AG10803 (cell line): Measurements from ENCODE around the gene SHLD2.
A peak's percentile ranks its signal among the peaks of the same experiment; 100 is the strongest.
"Not testable (repeated sequence)": the region's sequence is repeated elsewhere in the genome, so short reads cannot be mapped to it uniquely, and the experiment has no call there.

Experiments
- DNase-seq: peaks from one replicate; pipeline ENCODE4 v3.0.0; 2010; ENCODE audit warnings: low read depth
- H3K4me3 ChIP-seq: 2 replicates; pipeline ENCODE4 v1.5.1; 2011; ENCODE audit warnings: mild to moderate bottlenecking, low read length, control low read depth

The SHLD2 gene

GRCh38 chr10:87127048-87127447 is 32.0 kb downstream of the SHLD2 start:
- not testable (repeated sequence) for DNase-seq, H3K4me3 ChIP-seq

- H3K4me3 ChIP-seq = not testable (repeated sequence)
- peak; percentile 18 for DNase-seq
These were observed 32.7 kb downstream of the SHLD2 start for GRCh38 chr10:87127607-87128156.

DNA sequence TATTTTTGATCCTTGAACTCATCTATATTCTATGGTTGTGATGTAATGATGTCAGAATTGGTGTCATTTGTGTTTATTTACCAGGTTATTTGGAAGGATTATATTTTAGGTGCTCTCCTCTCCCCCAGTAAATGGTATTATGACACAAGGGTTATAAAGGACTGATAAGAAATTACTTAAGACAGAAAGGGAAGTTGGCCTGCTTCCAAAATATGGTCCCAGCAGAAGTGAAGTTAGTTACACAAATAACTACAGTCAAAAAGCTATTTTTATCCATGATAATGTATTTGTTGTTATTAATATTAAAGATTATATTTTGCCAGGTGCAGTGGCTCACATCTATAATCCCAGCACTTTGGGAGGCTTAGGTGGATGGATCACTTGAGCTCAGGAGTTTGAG is 37.2 kb downstream of the SHLD2 start:
- not testable (repeated sequence) for H3K4me3 ChIP-seq, DNase-seq

GRCh38 chr10:87133936-87134335 is 38.9 kb downstream of the SHLD2 start:
- H3K4me3 ChIP-seq, DNase-seq: not testable (repeated sequence)

GRCh38 chr10:87134440-87134839 is 39.4 kb downstream of the SHLD2 start:
- DNase-seq, H3K4me3 ChIP-seq: not testable (repeated sequence)

GRCh38 chr10:87137478-87137877 is 42.5 kb downstream of the SHLD2 start:
- DNase-seq, H3K4me3 ChIP-seq: not testable (repeated sequence)

GRCh38 chr10:87142230-87143108 is 47.5 kb downstream of the SHLD2 start:
- H3K4me3 ChIP-seq = not testable (repeated sequence)
- peak; percentile 45 for DNase-seq

- not testable (repeated sequence) for H3K4me3 ChIP-seq, DNase-seq
These were observed 48.1 kb downstream of the SHLD2 start for GRCh38 chr10:87143109-87143418.

DNA sequence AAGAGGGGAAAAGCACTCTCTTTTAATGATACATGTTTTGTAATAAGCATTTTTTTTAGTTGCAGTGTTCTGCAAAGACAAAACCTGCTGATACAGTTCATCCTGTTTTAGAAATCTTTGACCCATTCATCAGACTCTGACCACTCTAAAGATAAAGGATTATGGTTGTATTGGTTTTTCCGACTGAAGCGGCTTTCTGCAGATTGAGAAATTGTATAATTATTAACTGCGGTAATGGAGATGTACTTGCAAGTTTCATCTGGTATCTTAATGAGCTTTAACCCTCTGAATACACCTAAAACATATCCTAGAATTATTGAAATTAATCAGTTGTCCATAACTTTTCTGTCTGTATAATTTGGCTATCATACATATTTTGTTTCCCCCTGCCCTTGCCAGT is 50.6 kb downstream of the SHLD2 start:
- not testable (repeated sequence) for DNase-seq

GRCh38 chr10:87149020-87149609 is 54.1 kb downstream of the SHLD2 start:
- not testable (repeated sequence) for DNase-seq, H3K4me3 ChIP-seq

More for the DNA sequence above, 50.6 kb downstream of the SHLD2 start:
- H3K4me3 ChIP-seq = not testable (repeated sequence)

DNA sequence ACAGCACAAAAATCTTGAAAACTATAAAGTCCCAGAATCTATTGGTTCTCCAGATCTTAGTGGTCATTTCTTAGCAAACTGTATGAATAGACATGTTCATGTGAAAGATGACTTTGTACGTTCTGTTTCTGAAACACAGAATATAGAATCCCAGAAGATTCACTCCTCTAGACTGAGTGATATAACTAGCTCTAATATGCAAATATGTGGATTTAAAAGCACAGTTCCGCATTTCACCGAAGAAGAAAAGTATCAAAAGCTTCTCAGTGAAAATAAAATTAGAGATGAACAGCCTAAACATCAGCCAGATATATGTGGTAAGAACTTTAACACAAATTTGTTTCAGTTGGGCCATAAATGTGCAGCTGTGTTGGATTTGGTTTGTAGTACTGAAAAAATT is 56.5 kb downstream of the SHLD2 start:
- not testable (repeated sequence) for H3K4me3 ChIP-seq, DNase-seq

GRCh38 chr10:87156841-87157240 is 61.8 kb downstream of the SHLD2 start:
- H3K4me3 ChIP-seq, DNase-seq: not testable (repeated sequence)

DNA sequence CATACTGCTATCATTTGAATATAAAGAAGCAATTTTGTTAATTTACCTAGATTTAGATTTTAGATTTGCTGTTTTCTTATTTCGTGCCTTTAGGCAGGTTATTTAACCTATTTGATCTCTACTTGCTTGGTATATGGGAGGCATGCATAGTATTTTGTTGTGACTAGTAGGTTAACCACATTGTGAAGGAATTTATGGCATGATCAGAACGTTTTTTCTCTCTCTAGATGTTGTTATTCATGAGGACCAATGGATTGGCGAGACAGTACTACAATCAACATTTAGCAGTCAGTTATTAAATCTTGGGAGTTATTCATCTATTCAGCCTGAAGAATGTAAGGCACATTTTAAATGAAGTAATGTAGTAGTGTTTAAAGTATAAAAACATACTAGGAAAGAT is 62.8 kb downstream of the SHLD2 start:
- DNase-seq = peak; percentile 66
- not testable (repeated sequence) for H3K4me3 ChIP-seq

DNA sequence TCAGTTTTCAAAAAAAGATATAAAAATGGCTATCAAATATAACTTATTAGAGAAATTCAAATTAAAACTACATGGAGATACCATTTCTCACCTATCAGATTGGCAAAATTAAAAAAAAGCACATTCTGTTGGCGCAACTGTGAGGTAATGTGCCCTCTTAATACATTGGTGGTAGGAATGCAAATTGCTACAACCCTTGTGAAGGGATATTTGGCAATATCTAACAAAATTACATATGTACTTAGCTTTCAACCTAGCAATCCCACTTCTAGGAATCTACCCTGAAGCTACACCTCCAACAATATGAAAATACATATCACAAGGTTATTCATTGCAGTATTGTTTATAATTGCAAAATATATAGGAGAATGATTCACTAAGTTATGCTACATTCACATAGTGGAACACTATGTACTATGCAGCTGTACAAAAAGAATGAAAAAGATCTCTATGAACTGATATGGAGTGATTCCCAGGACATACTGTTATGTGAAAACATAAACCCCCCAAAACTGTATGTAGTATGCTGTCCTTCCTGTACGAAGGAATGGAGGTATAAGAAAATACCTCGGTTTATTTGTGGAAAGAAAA is 67.8 kb downstream of the SHLD2 start:
- H3K4me3 ChIP-seq = not testable (repeated sequence)
- DNase-seq = peak; percentile 11

GRCh38 chr10:87163414-87163813 is 68.4 kb downstream of the SHLD2 start:
- DNase-seq, H3K4me3 ChIP-seq: not testable (repeated sequence)

DNA sequence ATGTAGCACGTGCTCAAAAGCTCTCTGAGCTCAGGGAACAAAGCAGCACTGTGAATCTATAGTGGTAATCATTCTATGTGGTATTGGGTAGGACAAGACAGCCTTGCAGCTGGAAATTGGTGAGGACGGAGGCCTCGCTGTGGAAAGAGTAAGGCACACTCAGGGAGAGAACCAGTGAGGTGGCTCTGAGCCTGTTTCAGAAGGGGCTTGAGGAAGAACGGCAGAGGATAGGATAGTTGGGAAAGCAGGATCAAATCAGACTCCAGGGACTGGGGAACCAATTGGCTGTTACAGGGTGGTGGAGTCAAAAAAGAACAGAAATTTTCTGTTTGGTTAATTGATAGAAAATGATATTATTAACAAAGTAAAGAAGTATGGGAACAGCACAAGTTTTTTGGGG is 74.9 kb downstream of the SHLD2 start:
- not testable (repeated sequence) for H3K4me3 ChIP-seq, DNase-seq

DNA sequence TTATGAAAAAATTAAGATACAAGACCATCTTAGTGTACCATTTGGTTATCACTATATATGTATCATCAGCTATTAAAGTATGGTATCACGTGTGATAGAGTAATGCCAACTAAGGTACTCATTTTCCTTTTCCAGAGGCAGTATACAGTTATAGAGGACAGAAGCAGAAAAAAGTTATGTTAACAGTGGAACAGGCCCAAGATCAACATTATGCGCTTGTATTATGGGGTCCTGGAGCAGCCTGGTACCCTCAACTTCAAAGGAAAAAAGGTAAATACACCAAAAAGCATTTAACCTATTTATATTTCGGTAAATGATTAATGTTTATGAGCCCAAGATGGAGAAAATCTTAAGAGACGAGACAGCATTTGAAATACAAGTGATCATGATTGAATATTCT is 75.7 kb downstream of the SHLD2 start:
- not testable (repeated sequence) for H3K4me3 ChIP-seq, DNase-seq

- DNase-seq, H3K4me3 ChIP-seq: not testable (repeated sequence)
These were observed 76.7 kb downstream of the SHLD2 start for GRCh38 chr10:87171670-87172069.

- H3K4me3 ChIP-seq, DNase-seq: not testable (repeated sequence)
These were observed 77.2 kb downstream of the SHLD2 start for GRCh38 chr10:87172178-87172577.

DNA sequence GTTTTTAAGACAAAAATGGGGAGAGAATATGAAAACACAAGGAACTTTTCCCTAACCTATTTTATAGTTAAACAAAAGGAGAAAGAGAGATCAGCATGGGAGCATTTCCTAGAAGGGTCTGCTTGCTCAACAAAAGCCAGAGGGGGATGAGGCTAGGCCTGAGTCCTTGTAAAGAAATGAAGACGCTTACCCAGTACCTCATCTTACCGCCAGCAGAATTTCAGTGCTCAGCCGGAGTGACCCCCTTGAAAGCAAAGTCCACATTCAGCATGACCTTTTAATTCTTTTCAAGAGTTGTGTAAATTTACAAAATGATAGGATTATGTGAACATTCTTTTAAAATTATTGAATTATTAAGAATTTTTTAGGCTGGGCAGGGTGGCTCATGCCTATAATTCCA is 82.6 kb downstream of the SHLD2 start:
- DNase-seq, H3K4me3 ChIP-seq: not testable (repeated sequence)
